Neutrophil (primary cell): ENCODE data around the gene TRIM8.
"Not testable (repeated sequence)": the region's sequence is repeated elsewhere in the genome, so short reads cannot be mapped to it uniquely, and the experiment has no call there.

ENCODE experiments used
- H3K27ac ChIP-seq: fragments of 200-600 bp; sonication (generic); 2 replicates; pipeline ENCODE4 v1.5.1; 2016; ENCODE audit warnings: mild to moderate bottlenecking, moderate library complexity
- H3K27me3 ChIP-seq: fragments of 200-600 bp; sonication (generic); 2 replicates; pipeline ENCODE4 v1.6.0; 2016; ENCODE audit warnings: mild to moderate bottlenecking
- H3K36me3 ChIP-seq: fragments of 200-600 bp; sonication (generic); 2 replicates; pipeline ENCODE4 v1.5.1; 2017
- H3K4me1 ChIP-seq, 2 experiments: fragments of 200-600 bp in 1 of 2; sonication (generic) in 1 of 2; 1 replicate in 1 of 2; 2 replicates in 1 of 2; pipeline versions ENCODE4 v1.5.1 to v1.6.1; 2013 to 2016; ENCODE audit warnings: low read depth in 1 of 2, low read length in 1 of 2, mild to moderate bottlenecking in 1 of 2, moderate library complexity in 1 of 2; ENCODE audit not compliant: control insufficient read depth in 1 of 2, insufficient read depth in 1 of 2
- H3K4me3 ChIP-seq, 2 experiments: fragments of 200-600 bp in 1 of 2; sonication (generic) in 1 of 2; 1 replicate in 1 of 2; 2 replicates in 1 of 2; pipeline ENCODE4 v1.5.1; 2013 to 2016; ENCODE audit warnings: low read depth in 1 of 2, low read length in 1 of 2, mild to moderate bottlenecking in 1 of 2, moderate library complexity in 1 of 2
- H3K9me3 ChIP-seq: fragments of 200-600 bp; sonication (generic); 2 replicates; pipeline ENCODE4 v1.5.1; 2016
- CTCF ChIP-seq: fragments of 200-600 bp; sonication (generic); IDR thresholded peaks from 2 replicates; pipeline ENCODE4 v1.5.1; 2016; ENCODE audit warnings: antibody characterized with exemption

The TRIM8 gene

GRCh38 chr10:102657984-102658724 lies 13.9 kb downstream of the TRIM8 start:
- TF ChIP-seq CTCF = no peak
- H3K4me1 ChIP-seq = peaks cover 42 to 45% of the 10 kb centered on the region in 2 experiments
- H3K27ac ChIP-seq = peak overlapping the region; percentile 81
- peaks cover 58% of the 10 kb centered on the region for H3K36me3 ChIP-seq
- H3K9me3 ChIP-seq = no peaks in the 10 kb centered on the region
- peaks cover 4% of the 10 kb centered on the region for H3K27me3 ChIP-seq
- peak overlapping the region; percentile 8 to 29 for H3K4me3 ChIP-seq

GRCh38 chr10:102658802-102659201 lies 14.5 kb downstream of the TRIM8 start:
- Histone ChIP-seq H3K27ac (peak overlapping the region; percentile 81), H3K27me3 (peaks cover 4% of the 10 kb centered on the region), H3K4me3 (no peak overlapping the region), H3K9me3 (no peaks in the 10 kb centered on the region), H3K36me3 (peaks cover 52% of the 10 kb centered on the region), H3K4me1 (peaks cover 42 to 43% of the 10 kb centered on the region in 2 experiments)
- TF ChIP-seq CTCF = no peak

- no peak for TF ChIP-seq CTCF
- Histone ChIP-seq H3K4me3 (no peak overlapping the region), H3K27me3 (peaks cover 4% of the 10 kb centered on the region), H3K36me3 (peaks cover 31% of the 10 kb centered on the region), H3K27ac (peak overlapping the region; percentile 5), H3K9me3 (no peaks in the 10 kb centered on the region), H3K4me1 (peaks cover 34 to 37% of the 10 kb centered on the region in 2 experiments)
Observed at GRCh38 chr10:102660888-102661657, 16.8 kb downstream of the TRIM8 start.

- Histone ChIP-seq H3K27me3 (peaks cover 4% of the 10 kb centered on the region), H3K4me1 (peaks cover 34 to 37% of the 10 kb centered on the region in 2 experiments), H3K4me3 (no peak overlapping the region), H3K36me3 (peaks cover 26% of the 10 kb centered on the region), H3K27ac (no peak overlapping the region), H3K9me3 (no peaks in the 10 kb centered on the region)
- no peak for TF ChIP-seq CTCF
Observed at GRCh38 chr10:102661658-102662028, 17.4 kb downstream of the TRIM8 start.

- no peak for TF ChIP-seq CTCF
- H3K4me3 ChIP-seq = no peak overlapping the region
- no peaks in the 10 kb centered on the region for H3K36me3 ChIP-seq
- peaks cover under 1% of the 10 kb centered on the region for H3K27me3 ChIP-seq
- peaks cover 8% of the 10 kb centered on the region in 2 experiments for H3K4me1 ChIP-seq
- H3K9me3 ChIP-seq = no peaks in the 10 kb centered on the region
- H3K27ac ChIP-seq = no peak overlapping the region
Observed at GRCh38 chr10:102665904-102666509, 21.7 kb downstream of the TRIM8 start.

- H3K4me3 ChIP-seq, H3K4me1 ChIP-seq, H3K27me3 ChIP-seq, H3K27ac ChIP-seq, H3K9me3 ChIP-seq, H3K36me3 ChIP-seq: not testable (repeated sequence)
Observed at GRCh38 chr10:102667411-102667810, 23.1 kb downstream of the TRIM8 start.
